ENCODE measurements around the gene MILR1.
A peak's percentile ranks its signal among the peaks of the same experiment; 100 is the strongest.

The MILR1 gene

GRCh38 chr17:64503821-64504768 lies 55.2 kb downstream of the MILR1 start:
- no peak for DNase-seq

GRCh38 chr17:64504769-64505339 lies 55.9 kb downstream of the MILR1 start:
- DNase-seq = peak; percentile 48

GRCh38 chr17:64505340-64506200 lies 56.7 kb downstream of the MILR1 start:
- DNase-seq = peak; percentile 91

GRCh38 chr17:64506201-64506575 lies 57.3 kb downstream of the MILR1 start, which contains the start of gene DDX5:
Gene DDX5 (minus strand): TSS chr17:64506289. CDS start chr17:64506119, 170 bp downstream.
- peak; percentile 97 for DNase-seq

GRCh38 chr17:64506576-64507412 lies 57.9 kb downstream of the MILR1 start, which contains the start of gene CEP95:
Gene CEP95 (plus strand): TSS chr17:64506977. CDS start chr17:64507098, 121 bp downstream.
- peak; percentile 99 for DNase-seq

- peak; percentile 70 for DNase-seq
Measured at GRCh38 chr17:64507413-64507782, 58.5 kb downstream of the MILR1 start.

GRCh38 chr17:64508683-64509082 lies 59.8 kb downstream of the MILR1 start:
- DNase-seq = no peak

- DNase-seq = no peak
Measured at GRCh38 chr17:64509179-64509578, 60.3 kb downstream of the MILR1 start.

GRCh38 chr17:64515419-64515818 lies 66.5 kb downstream of the MILR1 start:
- DNase-seq = no peak

- DNase-seq = no peak
Measured at GRCh38 chr17:64515829-64516228, 66.9 kb downstream of the MILR1 start.

Data from fibroblast of skin of right quadriceps (primary cell).